H9 (cell line): ENCODE measurements around the gene GP1BB. TPM values are rescaled to one million over a fixed set of nuclear protein-coding genes. Genes with fewer than 3 reads are reported as not detected.

Experiments used
- DNase-seq: peaks from one replicate; pipeline ENCODE4 v3.0.0-alpha.2; 2017
- H2AFZ ChIP-seq: one replicate; pipeline ENCODE4 v1.6.1; 2013; ENCODE audit warnings: mild to moderate bottlenecking, low read length, control low read depth, moderate library complexity
- H2AK5ac ChIP-seq: 2 replicates; pipeline ENCODE4 v1.6.1; 2013; ENCODE audit warnings: low read length, control low read depth, mixed read lengths; ENCODE audit not compliant: insufficient read length
- H2BK120ac ChIP-seq: one replicate; pipeline ENCODE4 v1.6.1; 2013; ENCODE audit warnings: low read depth, mild to moderate bottlenecking, low read length, control low read depth, inconsistent platforms; ENCODE audit not compliant: poor library complexity, severe bottlenecking
- H2BK12ac ChIP-seq: 2 replicates; pipeline ENCODE4 v1.6.1; 2013; ENCODE audit warnings: low read length, control low read depth, mixed read lengths, low read depth; ENCODE audit not compliant: insufficient read length
- H2BK15ac ChIP-seq: 2 replicates; pipeline ENCODE4 v1.6.1; 2013; ENCODE audit warnings: low read depth, low read length, control low read depth
- H2BK20ac ChIP-seq: one replicate; pipeline ENCODE4 v1.6.1; 2013; ENCODE audit warnings: low read depth, mild to moderate bottlenecking, low read length, control low read depth, inconsistent platforms; ENCODE audit not compliant: poor library complexity, severe bottlenecking
- H2BK5ac ChIP-seq: 2 replicates; pipeline ENCODE4 v1.6.1; 2013; ENCODE audit warnings: low read length, control low read depth, mixed read lengths; ENCODE audit not compliant: insufficient read length
- H3K14ac ChIP-seq: 2 replicates; pipeline ENCODE4 v1.6.1; 2013; ENCODE audit warnings: low read length, control low read depth; ENCODE audit not compliant: insufficient read depth
- H3K18ac ChIP-seq: 2 replicates; pipeline ENCODE4 v1.6.1; 2013; ENCODE audit warnings: low read depth, mild to moderate bottlenecking, mixed read lengths, low read length, control low read depth; ENCODE audit not compliant: insufficient read length
- H3K23ac ChIP-seq: 2 replicates; pipeline ENCODE4 v1.6.1; 2013; ENCODE audit warnings: low read length, control low read depth, mixed read lengths, low read depth; ENCODE audit not compliant: insufficient read length
- H3K23me2 ChIP-seq: 2 replicates; pipeline ENCODE4 v1.6.1; 2013; ENCODE audit warnings: low read depth, mild to moderate bottlenecking, mixed read lengths, low read length, control low read depth; ENCODE audit not compliant: insufficient read length, poor library complexity, severe bottlenecking
- H3K27ac ChIP-seq: 2 replicates; pipeline ENCODE4 v1.5.1; 2013; ENCODE audit warnings: low read length, control low read depth, mixed read lengths, low read depth; ENCODE audit not compliant: insufficient read length
- H3K27me3 ChIP-seq: 2 replicates; pipeline ENCODE4 v1.6.1; 2013; ENCODE audit warnings: low read length, control low read depth, inconsistent platforms; ENCODE audit not compliant: insufficient read depth
- H3K4ac ChIP-seq: 2 replicates; pipeline ENCODE4 v1.6.1; 2013; ENCODE audit warnings: low read depth, mild to moderate bottlenecking, control low read depth, inconsistent platforms, low read length, moderate library complexity
- H3K4me1 ChIP-seq: 2 replicates; pipeline ENCODE4 v1.6.1; 2013; ENCODE audit warnings: low read length, control low read depth, inconsistent platforms; ENCODE audit not compliant: insufficient read depth
- H3K4me2 ChIP-seq: 2 replicates; pipeline ENCODE4 v1.6.1; 2013; ENCODE audit warnings: low read length, control low read depth, mixed read lengths; ENCODE audit not compliant: insufficient read length, insufficient read depth
- H3K56ac ChIP-seq: 2 replicates; pipeline ENCODE4 v1.6.1; 2013; ENCODE audit warnings: low read depth, mild to moderate bottlenecking, mixed read lengths, low read length, control low read depth; ENCODE audit not compliant: insufficient read length
- H3K79me1 ChIP-seq: 2 replicates; pipeline ENCODE4 v1.6.1; 2013; ENCODE audit warnings: low read depth, mild to moderate bottlenecking, moderate library complexity, low read length, control low read depth, inconsistent platforms; ENCODE audit not compliant: insufficient read depth, poor library complexity, severe bottlenecking
- H3K79me2 ChIP-seq: 2 replicates; pipeline ENCODE4 v1.6.1; 2013; ENCODE audit warnings: low read length, control low read depth, inconsistent platforms; ENCODE audit not compliant: insufficient read depth
- H3K9ac ChIP-seq: 2 replicates; pipeline ENCODE4 v1.6.1; 2013; ENCODE audit warnings: low read length, control low read depth, mixed read lengths; ENCODE audit not compliant: insufficient read length; ENCODE audit errors: extremely low read depth
- H3K9me3 ChIP-seq: one replicate; pipeline ENCODE4 v1.6.1; 2013; ENCODE audit warnings: low read depth, low read length, inconsistent platforms; ENCODE audit not compliant: control insufficient read depth
- H3T11ph ChIP-seq: one replicate; pipeline ENCODE4 v1.6.1; 2013; ENCODE audit warnings: mild to moderate bottlenecking, low read length, control low read depth, inconsistent platforms
- H4K20me1 ChIP-seq: one replicate; pipeline ENCODE4 v1.6.1; 2013; ENCODE audit not compliant: control insufficient read depth, insufficient read length, insufficient read depth
- H4K5ac ChIP-seq: 2 replicates; pipeline ENCODE4 v1.6.1; 2013; ENCODE audit warnings: low read depth, mild to moderate bottlenecking, mixed read lengths, low read length, control low read depth; ENCODE audit not compliant: insufficient read length
- H4K8ac ChIP-seq: replicated peaks from 2 replicates; pipeline ENCODE4 v1.6.1; 2013; ENCODE audit warnings: low read length, control low read depth, mixed read lengths, low read depth; ENCODE audit not compliant: insufficient read length
- H4K91ac ChIP-seq: 2 replicates; pipeline ENCODE4 v1.6.1; 2013; ENCODE audit warnings: low read depth, mild to moderate bottlenecking, moderate library complexity, mixed read lengths, low read length, control low read depth; ENCODE audit not compliant: insufficient read length
- H3K27ac Mint-ChIP-seq, 3 experiments: 2 replicates in 2 of 3; 3 replicates in 1 of 3; pipeline ENCODE4 v1.8.0; 2020 to 2021; ENCODE audit warnings: mixed read lengths in 3 of 3, mild to moderate bottlenecking in 1 of 3, moderate library complexity in 1 of 3
- H3K27me3 Mint-ChIP-seq: 2 replicates; pipeline ENCODE4 v1.8.0; 2021; ENCODE audit warnings: low read depth, mild to moderate bottlenecking, moderate library complexity, mixed read lengths
- H3K36me3 Mint-ChIP-seq, 3 experiments: 2 replicates in 2 of 3; 3 replicates in 1 of 3; pipeline ENCODE4 v1.8.0; 2020 to 2021; ENCODE audit warnings: low read depth in 3 of 3, mixed read lengths in 3 of 3; ENCODE audit not compliant: insufficient read depth in 1 of 3
- H3K4me1 Mint-ChIP-seq, 2 experiments: 2 replicates each; pipeline ENCODE4 v1.8.0; 2020; ENCODE audit warnings: mixed read lengths in 2 of 2
- H3K4me3 Mint-ChIP-seq, 2 experiments: 2 replicates in 1 of 2; 3 replicates in 1 of 2; pipeline ENCODE4 v1.8.0; 2020 to 2021; ENCODE audit warnings: mild to moderate bottlenecking in 2 of 2, mixed read lengths in 2 of 2, moderate library complexity in 1 of 2
- H3K9me3 Mint-ChIP-seq, 2 experiments: 2 replicates in 1 of 2; 3 replicates in 1 of 2; pipeline ENCODE4 v1.8.0; 2020; ENCODE audit warnings: mild to moderate bottlenecking in 2 of 2, mixed read lengths in 2 of 2, moderate library complexity in 1 of 2
- WGBS: extraction: QIAGEN DNeasy Blood & Tissue Kit; methylation state at CpG from one replicate; pipeline ENCODE4 v1.1.7; 2013; ENCODE audit warnings: missing lambda C conversion rate, low lambda C conversion rate, mixed read lengths; ENCODE audit not compliant: insufficient read length; ENCODE audit errors: extremely low coverage; 5-methylcytosine and 5-hydroxymethylcytosine counted together
- total RNA-seq: library from RNA; stranded (reverse); gene quantifications from 2 replicates; pipeline ENCODE4 v1.2.1, GENCODE V29; 2021
- TF ChIP-seq, protein P1 (sequence below): fragments of 200-600 bp; sonication (generic); conservative IDR thresholded peaks from 3 replicates; pipeline ENCODE4 v1.8.0; 2021; ENCODE audit warnings: antibody characterized with exemption, mild to moderate bottlenecking

Gene GP1BB
- total RNA-seq, 1 experiment from 2014 or later, result 3.4 TPM

DNA sequence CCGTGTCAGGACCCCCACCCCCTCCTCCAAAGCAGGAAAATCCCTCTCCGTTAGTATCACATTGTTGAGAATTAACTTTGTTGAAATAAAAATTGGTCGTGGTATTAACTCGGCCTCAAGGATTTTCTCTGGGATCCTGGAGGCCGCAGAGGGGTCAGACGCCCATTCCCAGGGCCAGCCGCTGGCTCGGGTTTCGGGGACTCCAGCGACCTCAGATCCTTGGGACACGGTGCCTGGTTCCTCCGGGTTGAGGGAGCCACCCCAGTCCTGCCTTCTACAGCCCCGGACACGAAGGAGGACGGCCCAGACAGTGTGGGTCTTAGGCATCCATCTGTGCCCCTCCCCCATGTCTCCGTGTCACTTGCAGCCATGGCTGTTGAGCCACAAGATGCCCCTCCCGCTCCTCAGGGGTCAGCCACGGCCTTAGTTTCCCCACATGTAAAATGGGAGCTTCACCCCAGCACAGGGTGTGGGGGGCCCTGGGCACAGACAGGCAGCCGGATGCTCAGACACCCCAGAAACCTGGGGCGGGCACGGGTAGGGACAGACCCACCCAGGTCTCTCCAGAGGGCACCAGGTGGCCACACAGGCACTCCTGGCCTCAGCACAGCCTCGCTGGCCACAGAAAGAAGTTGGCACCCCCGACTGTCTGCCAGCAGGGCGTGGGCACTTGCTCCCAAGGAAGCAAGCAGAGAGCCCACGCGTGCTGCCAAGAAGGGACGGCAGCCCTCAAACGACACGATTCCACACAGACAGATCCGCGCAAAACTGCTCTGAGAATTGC lies 15.5 kb downstream of the GP1BB start:
- Histone ChIP-seq H3K9ac (no peak overlapping the region), H3K9me3 (no peaks in the 10 kb centered on the region), H3K79me2 (no peaks in the 10 kb centered on the region), H4K5ac (no peak overlapping the region), H4K8ac (no peak overlapping the region), H2BK12ac (no peak overlapping the region), H4K20me1 (no peaks in the 10 kb centered on the region), H3T11ph (no peak overlapping the region), H2BK120ac (no peak overlapping the region), H2AK5ac (no peak overlapping the region), H3K79me1 (no peaks in the 10 kb centered on the region), H4K91ac (no peak overlapping the region), H3K14ac (no peak overlapping the region), H3K4me1 (no peaks in the 10 kb centered on the region), H3K27me3 (no peaks in the 10 kb centered on the region), H3K23me2 (no peaks in the 10 kb centered on the region), H2BK5ac (no peak overlapping the region), H3K27ac (no peak overlapping the region), H2AFZ (no peak overlapping the region), H3K23ac (no peak overlapping the region), H2BK15ac (no peak overlapping the region), H3K18ac (no peak overlapping the region), H3K4me2 (no peak overlapping the region), H2BK20ac (no peak overlapping the region), H3K4ac (no peak overlapping the region), H3K56ac (no peak overlapping the region)
- no peaks in the 10 kb centered on the region for H3K9me3 Mint-ChIP-seq
- peaks cover 6 to 12% of the 10 kb centered on the region in 2 experiments for H3K4me1 Mint-ChIP-seq
- DNase-seq, result no peak
- no peak overlapping the region for H3K27ac Mint-ChIP-seq
- TF ChIP-seq, protein P1, sequence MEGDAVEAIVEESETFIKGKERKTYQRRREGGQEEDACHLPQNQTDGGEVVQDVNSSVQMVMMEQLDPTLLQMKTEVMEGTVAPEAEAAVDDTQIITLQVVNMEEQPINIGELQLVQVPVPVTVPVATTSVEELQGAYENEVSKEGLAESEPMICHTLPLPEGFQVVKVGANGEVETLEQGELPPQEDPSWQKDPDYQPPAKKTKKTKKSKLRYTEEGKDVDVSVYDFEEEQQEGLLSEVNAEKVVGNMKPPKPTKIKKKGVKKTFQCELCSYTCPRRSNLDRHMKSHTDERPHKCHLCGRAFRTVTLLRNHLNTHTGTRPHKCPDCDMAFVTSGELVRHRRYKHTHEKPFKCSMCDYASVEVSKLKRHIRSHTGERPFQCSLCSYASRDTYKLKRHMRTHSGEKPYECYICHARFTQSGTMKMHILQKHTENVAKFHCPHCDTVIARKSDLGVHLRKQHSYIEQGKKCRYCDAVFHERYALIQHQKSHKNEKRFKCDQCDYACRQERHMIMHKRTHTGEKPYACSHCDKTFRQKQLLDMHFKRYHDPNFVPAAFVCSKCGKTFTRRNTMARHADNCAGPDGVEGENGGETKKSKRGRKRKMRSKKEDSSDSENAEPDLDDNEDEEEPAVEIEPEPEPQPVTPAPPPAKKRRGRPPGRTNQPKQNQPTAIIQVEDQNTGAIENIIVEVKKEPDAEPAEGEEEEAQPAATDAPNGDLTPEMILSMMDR, result no peak
- H3K27me3 Mint-ChIP-seq, result peaks cover 9% of the 10 kb centered on the region
- WGBS, result no CpG with 5 or more reads among the region's 31 CpGs
- no peaks in the 10 kb centered on the region for H3K36me3 Mint-ChIP-seq
- no peak overlapping the region for H3K4me3 Mint-ChIP-seq
